GM13976 (cell line): ENCODE measurements around the gene RAD23A.

Experiments
- DNase-seq: peaks from one replicate; pipeline ENCODE4 v3.0.0; 2012; ENCODE audit warnings: low spot score
- in situ Hi-C: fragments of 300-500 bp; cut with MboI; formaldehyde crosslinking; loops from one replicate; pipeline ENCODE4 v1.12.0; 2022; ENCODE audit warnings: low sequenced_read_pairs, mixed read lengths, inconsistent platforms; ENCODE audit not compliant: unreplicated experiment
- TF ChIP-seq, protein P1 (sequence below): IDR thresholded peaks from 2 replicates; pipeline ENCODE4 v1.5.1; 2012; ENCODE audit warnings: borderline replicate concordance, mild to moderate bottlenecking; ENCODE audit not compliant: insufficient read depth; ENCODE audit errors: extremely low read depth, missing control alignments, control extremely low read depth

Gene RAD23A

DNA sequence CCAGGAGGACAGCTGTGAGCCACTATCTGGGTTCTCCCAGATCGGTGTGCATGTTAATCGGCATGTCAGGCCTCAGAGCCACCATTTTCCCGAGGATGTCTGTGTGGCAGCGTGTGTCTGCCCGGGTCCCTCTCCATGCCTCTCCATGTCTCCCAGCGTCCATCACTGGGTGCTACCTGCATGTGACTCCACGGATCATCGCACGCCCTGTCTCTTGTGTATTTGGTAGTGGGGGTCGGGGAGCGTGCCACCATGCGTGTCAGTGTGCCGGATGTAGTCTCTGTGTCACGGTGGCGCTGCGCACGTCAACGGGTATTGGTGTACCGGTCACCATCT is 55.5 kb downstream of the RAD23A start:
- in situ Hi-C loops = no loop called here
- TF ChIP-seq, protein P1, sequence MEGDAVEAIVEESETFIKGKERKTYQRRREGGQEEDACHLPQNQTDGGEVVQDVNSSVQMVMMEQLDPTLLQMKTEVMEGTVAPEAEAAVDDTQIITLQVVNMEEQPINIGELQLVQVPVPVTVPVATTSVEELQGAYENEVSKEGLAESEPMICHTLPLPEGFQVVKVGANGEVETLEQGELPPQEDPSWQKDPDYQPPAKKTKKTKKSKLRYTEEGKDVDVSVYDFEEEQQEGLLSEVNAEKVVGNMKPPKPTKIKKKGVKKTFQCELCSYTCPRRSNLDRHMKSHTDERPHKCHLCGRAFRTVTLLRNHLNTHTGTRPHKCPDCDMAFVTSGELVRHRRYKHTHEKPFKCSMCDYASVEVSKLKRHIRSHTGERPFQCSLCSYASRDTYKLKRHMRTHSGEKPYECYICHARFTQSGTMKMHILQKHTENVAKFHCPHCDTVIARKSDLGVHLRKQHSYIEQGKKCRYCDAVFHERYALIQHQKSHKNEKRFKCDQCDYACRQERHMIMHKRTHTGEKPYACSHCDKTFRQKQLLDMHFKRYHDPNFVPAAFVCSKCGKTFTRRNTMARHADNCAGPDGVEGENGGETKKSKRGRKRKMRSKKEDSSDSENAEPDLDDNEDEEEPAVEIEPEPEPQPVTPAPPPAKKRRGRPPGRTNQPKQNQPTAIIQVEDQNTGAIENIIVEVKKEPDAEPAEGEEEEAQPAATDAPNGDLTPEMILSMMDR = no peak
- no peak for DNase-seq

DNA sequence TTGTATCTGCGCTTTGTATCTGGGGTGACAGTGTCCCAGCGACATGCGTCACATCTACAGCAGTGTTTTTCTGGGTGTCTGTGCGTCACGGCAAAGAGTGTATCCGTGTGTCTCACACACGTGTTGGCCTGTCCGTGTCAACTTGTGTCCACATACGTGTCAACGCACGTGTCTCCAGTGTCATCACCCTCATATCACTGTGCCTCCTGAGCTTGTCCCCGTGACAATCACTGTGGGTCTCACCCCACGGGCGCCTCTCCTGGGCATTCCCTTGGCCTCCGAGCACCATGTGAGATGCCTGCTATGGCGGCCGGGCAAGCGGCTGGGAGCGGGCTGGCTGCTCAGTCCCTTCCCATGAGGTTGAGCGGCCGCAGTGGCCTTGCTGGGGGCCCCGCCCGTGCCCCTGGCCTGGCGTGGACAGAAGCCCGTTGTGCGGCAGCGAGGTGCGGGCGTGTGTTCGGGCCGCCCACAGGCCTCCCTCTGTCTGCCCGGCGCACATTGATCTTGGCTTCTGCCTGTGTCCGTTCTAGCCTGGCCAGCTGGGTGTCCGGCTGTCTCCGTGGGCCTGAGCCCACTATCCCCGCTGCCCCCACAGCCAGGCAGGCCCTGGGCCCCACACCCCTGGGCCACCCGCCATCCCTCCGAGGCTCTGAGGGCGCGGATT is 56.0 kb downstream of the RAD23A start:
- in situ Hi-C loops = no loop called here
- TF ChIP-seq, protein P1 = no peak
- no peak for DNase-seq

DNA sequence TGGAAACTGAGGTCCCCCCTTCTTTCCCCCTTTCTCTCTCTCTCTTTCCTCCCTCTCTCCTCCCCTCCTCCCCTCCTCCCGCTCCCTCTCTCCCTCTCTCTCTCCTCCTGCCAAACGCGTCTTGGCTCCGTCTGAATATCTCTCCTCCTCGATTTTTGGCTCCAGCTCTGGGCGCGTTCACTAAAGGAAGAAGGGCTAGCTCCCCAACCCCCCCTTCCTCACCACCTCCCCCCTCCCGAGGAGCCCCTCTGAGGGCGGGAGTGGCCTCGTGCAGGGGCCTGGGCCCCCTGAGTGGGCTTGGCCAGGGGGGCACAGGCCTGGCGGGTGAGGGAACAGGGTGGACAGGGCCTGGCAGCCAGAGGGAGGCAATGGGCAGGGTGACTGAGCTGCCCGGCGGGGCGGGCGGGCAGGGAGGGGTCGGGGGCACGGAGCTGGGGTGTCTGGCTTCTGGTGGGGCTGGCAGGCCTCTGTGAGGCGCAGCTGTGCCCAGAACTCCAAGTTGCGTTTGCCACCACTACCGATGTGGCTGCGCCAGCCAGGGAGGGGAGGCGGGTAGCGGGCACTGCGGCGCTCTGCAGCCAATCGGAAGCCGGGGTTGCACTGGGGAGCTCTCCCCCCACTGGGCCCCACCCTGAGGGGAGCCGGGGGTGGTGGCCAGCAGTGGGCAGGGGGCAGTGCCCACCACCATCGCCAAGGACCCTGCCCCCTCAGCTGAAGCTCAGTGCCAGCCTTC is 56.7 kb downstream of the RAD23A start:
- TF ChIP-seq, protein P1 = no peak
- no peak for DNase-seq
- in situ Hi-C loops = no loop called here

DNA sequence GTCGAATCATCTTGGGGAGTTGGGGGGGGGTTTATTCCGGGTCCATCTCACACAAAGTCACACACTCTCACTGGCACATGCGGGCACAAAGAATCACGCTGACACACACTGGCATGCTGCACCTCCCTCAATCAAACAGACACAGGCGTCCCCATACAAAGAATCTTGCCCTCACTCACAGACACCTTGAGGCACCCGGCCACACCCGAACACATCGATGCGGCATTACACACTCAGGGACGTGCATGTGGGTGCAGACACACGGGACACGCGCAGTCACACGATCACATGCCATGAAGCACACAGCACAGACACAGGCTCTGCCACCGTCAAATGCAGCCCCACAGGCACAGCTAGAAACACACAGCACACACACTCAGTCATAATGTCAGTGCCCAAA is 57.4 kb downstream of the RAD23A start:
- TF ChIP-seq, protein P1 = no peak
- in situ Hi-C loops = no loop called here
- no peak for DNase-seq
